HG03097 (cell line): ENCODE measurements around the gene CYP3A5.
"Not testable (repeated sequence)": the region's sequence is repeated elsewhere in the genome, so short reads cannot be mapped to it uniquely, and the experiment has no call there.

Experiments used
- ATAC-seq: cut with Tn5 transposase; IDR thresholded peaks from one replicate; pipeline ENCODE4 v1.9.1; 2021; ENCODE audit not compliant: unreplicated experiment, low FRiP score

The CYP3A5 gene

DNA sequence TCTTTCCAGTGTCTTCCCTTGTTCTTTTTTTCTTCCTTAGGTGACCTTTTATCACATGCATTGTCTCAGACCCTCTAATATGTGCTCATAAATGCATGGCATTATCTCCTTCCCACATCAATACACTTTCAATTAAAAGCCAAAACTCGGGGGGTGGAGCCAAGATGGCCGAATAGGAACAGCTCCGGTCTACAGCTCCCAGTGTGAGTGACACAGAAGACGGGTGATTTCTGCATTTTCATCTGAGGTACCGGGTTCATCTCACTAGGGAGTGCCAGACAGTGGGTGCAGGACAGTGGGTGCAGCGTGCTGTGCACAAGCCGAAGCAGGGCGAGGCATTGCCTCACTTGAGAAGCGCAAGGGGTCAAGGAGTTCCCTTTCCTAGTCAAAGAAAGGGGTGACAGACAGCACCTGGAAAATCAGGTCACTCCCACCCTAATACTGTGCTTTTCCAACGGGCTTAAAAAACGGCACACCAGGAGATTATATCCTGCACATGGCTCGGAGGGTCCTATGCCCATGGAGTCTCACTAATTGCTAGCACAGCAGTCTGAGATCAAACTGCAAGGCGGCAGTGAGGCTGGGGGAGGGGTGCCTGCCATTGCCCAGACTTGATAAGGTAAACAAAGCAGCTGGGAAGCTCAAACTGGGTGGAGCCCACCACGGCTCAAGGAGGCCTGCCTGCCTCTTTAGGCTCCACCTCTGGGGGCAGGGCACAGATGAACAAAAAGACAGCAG lies 6.2 kb upstream of the CYP3A5 start:
- ATAC-seq: not testable (repeated sequence)

DNA sequence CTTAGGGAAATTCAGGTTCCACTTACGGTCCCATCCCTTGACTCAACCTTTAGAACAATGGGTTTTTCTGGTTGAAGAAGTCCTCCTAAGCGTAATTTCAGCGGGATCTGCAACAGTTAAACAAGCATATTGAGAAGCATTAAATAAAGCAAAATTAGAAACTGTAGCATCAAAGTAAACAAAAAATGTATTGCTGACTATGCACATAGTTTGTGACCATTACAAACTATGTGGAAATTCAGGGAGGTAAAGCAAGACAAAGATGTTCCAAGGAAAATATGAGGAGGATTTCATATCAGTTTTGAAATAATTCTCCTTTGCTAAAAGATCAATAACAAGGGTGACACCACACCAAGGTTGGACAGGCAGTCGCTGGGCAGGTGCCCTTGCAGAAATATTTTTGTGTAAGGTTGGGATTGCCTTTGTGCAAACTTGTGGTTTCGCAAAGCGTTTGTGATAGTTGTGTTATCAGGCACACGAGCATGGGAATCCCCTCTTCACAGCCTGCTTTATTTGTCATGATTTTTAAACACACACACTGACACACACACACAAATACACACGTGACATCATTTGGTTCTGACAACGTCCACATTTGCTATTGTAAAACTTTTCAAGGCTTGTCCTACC lies 5.4 kb upstream of the CYP3A5 start:
- no peak for ATAC-seq

DNA sequence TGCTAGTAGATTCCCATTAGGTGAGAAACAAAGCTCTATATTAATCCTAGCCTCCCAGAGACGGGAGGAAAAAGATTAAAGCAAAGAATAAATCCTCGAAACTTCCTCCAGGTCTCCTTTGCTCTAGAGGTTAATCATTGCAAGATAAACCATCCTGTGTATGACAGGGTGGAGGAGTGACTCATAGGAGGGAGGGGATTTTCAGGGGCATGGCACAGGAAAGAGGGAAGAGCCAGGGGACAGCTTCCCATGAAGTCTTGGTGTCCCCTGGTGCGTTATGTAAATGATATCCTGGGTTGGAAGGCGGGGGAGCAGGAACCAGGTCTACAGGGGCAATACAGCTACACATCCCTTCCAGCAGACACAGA lies 780 bp downstream of the CYP3A5 start:
- ATAC-seq: no peak

DNA sequence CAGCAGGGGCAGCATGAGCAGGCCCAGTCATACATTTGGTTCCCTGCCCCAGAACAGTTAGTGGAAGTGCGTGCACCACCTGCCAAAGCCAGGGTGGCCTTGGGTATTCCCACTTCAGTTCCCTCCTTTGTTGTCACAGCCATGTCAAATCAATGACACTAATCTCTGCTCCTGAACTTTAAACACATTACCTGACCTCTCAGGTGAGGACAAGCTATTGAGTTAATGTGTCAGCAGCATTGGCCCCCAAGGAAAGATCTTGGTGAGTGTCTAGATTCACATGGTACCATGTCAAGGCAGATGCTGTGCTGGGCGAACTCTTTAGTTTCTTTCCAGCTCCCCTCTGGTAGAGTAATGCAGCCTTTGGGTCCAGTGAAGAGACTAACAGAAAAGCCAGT lies 2.1 kb downstream of the CYP3A5 start:
- ATAC-seq: no peak

DNA sequence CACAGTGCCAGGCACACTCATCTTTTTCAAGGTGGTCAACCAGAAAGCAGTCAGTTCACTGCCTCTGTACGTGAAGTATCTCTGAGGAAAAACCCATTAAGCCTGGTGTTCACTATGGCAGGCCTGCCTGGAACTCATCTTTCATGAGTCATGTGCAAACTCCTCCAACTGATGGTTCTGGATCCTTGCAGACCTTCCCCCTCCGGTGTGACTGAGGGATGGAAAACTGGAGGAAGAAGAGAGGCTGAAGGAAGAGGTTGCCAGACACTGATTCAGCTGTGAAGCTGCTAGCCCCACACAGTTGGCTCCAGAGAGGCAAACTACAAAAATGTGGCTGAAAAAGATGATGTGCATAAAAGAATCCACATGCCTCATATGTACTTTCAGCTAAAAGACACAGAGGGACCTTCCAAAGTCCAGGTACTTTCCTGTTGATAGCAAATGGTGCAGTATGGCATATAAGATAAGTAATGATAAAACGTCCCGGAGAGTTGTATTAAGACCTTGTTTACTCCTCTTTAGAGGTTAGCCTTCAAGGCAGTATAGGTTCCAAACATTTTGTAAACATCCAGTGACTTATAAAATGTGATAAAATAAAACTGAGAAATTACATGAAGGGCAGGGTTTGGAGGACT lies 2.7 kb downstream of the CYP3A5 start:
- ATAC-seq: no peak

DNA sequence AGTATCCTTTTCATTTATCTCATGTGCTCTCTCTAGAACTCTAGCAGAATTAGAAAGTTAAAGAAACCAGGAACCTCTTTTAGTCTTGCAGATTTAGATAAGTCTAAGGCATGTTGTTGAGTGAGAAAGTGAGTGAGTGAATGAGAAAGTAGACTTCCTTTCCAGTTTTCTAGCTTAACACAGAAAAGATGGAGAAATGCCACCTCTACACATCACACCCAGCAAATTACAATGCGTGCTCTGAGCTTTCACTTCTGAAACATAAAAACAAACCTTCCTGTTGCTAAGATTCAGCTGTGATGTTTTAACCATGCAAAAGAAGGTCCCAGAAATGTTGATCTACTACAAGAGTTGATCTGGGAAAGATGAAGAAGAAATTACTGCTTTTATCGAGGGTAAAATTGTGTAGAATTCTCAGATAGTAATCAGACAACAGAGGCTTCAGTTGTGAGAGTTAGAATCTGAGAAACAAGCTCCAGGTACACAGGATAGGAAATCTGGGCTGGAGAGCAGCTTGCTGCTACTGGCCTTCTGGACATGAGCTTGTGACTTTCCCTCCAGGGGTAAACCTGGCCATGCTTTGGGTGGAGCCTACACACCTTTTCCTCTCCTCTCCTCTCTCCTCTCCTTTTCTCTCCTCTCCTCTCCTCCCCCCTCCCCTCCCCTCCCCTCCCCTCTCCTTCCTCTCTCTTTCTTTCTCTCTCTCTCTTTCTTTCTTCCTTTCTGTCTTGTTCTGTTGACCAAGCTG lies 4.6 kb downstream of the CYP3A5 start:
- no peak for ATAC-seq

DNA sequence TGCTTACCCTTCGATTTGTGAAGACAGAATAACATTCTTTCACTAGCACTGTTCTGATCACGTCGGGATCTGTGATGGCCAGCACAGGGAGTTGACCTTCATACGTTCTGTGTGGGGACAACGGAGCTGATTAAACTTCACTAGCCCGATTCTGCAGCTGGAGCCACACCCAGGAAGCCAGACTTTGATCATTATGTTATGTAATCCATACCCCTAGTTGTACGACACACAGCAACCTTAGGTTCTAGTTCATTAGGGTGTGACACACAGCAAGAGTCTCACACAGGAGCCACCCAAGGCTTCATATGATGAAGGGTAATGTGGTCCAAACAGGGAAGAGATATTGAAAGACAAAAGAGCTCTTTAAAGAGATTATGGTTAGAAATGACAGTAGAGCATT lies 7.2 kb downstream of the CYP3A5 start:
- no peak for ATAC-seq

DNA sequence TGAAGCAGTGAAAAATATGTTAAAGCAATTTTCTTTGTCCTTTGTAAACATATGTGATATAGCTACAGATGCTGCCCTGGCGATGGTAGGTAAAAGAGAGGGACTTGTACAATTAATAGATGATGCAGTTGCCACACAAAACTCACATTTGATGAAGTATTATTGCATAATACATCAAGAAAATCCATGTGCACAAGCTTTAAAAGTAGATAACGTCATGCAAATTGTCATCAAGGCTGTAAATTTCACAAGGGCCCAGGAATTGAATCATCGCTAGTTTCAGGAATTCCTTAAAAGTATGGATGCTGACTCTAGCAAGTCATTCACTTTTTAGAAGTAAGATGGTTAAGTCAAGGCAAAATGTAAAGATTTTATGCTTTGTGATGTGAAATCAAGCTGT lies 10.0 kb downstream of the CYP3A5 start:
- no peak for ATAC-seq

DNA sequence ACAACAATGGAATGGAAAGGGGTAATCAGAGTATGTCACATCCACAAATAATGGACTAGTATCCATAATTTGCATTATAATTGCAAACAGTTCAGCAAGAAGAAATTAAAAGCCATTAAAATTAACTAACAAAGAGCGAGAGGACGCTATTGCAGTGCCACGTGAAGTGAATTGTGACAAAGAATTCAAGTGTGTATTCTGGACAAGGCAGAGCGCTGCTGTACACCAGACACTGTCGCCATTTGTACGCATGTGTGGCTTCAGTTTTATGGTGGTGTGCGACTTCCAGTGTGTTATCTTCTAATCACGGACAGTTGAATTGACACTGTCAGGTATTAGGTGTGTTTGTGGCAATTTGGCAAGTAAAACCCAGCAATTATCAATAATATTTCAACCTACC lies 11.3 kb downstream of the CYP3A5 start:
- no peak for ATAC-seq

DNA sequence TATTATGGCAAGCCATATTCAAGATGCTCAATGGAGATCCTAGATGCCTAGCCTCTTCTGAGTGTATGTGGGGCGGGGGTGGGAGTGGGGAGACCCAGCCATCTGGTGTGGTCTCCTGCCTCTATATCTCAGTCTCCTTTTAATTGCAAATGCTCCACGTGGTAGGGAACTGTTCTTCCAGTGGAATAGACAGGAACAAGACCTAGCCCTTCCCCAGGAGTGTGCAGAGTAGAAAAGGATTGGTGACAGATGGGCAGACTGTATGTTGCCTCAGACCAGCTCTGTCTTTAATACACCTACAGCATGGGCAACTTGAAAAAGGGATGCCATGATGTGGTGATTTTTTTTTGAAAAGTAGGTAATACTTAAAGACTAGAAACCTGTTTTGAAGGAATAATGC lies 12.6 kb downstream of the CYP3A5 start:
- ATAC-seq: no peak

DNA sequence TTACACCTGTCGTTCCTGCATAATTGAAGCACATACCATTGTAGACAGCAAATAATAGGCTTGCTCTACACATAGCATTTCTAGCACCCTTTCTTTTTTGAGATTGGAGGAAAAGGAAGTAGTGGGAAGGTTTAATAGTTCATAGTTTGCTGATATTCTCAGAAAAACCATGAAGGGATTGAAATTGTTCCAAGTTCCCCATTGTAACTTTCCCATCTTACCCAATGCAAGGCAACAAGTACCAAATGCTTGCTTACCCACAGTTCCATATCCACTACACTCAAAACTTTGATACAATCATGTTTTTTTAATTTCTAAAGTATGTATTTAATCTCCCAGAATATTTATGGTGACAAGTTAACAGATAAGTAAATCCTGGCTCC lies 13.8 kb downstream of the CYP3A5 start:
- no peak for ATAC-seq

DNA sequence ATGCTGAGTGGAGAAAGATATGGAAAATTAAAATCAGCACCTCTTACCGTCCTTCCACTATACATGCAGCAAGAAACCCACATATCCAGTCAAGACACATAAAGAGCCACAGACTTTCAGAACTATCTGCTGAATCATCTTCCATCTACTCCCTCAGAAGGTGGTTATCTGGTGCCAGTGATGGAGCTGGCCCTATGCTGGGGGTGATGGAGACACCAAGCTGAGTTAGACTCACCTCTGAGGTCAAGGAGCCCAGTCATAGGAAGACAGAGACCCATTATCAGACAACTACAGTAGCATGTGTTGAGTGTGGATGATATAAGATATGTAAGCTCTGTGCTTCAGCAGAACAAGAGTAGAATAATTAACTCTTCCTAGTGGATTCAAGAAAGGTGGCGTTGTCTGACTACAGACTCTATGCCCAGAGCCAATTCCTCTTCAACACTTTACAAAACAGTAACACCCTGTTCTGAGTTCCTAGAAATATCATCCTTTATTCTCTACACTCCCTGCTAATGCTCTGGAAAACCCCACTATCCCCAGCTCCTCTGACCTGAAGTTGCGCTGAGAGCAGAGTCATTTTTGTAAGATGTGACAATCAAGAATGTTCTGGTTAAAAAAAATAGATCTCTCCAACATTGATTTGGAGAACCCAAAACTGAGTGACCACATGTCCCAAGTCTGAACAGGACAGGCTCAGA lies 14.3 kb downstream of the CYP3A5 start:
- no peak for ATAC-seq

DNA sequence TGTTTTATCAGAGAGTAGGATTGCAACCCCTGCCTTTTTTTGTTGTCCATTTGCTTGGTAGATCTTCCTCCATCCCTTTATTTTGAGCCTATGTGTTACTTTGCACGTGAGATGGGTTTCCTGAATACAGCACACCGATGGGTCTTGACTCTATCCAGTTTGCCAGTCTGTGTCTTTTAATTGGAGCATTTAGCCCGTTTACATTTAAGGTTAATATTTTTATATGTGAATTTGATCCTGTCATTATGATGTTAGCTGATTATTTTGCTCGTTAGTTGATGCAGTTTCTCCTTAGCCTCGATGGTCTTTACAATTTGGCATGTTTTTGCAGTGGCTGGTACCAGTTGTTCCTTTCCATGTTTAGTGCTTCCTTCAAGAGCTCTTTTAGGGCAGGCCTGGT lies 21.9 kb downstream of the CYP3A5 start:
- not testable (repeated sequence) for ATAC-seq

DNA sequence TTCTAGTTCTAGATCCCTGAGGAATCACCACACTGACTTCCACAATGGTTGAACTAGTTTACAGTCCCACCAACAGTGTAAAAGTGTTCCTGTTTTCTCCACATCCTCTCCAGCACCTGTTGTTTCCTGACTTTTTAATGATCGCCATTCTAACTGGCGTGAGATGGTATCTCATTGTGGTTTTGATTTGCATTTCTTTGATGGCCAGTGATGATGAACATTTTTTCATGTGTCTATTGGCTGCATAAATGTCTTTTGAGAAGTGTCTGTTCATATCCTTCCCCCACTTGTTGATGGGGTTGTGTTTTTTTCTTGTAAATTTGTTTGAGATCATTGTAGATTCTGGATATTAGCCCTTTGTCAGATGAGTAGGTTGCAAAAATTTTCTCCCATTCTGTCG lies 25.2 kb downstream of the CYP3A5 start:
- not testable (repeated sequence) for ATAC-seq

DNA sequence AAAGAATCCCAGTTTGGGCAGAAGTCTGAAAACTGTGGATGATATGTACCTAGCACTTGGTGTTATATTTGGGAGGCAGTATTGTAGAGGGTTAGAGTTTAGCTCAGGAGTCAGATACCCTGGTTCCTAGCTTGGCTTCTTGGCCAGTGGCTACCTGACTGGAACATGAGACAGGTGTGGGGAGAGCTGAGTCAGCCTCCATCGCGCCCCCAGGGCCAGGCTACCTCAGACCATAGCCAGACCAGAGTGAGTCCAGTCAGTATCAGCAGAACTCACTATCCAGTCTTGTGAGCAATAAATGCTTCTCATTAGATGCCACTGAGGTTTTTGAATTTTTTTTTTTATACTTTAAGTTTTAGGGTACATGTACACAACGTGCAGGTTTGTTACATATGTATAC lies 26.0 kb downstream of the CYP3A5 start:
- ATAC-seq: no peak

DNA sequence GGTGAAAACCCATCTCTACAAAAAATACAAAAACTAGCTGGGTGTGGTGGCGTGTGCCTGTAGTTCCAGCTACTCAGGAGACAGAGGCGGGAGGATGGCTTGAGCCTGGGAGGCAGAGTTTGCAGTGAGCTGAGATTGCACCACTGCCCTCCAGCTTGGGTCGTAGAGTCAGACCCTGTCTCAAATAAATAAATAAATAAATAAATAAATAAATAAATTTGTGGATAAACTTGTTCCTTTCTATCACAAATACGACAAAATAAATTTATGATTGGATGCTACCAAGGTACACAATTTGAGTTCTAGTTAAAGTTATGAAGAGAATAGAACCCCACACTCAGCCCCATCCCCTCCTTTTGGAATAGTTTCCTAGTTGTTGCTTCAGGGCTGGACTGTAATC lies 26.5 kb downstream of the CYP3A5 start:
- not testable (repeated sequence) for ATAC-seq

DNA sequence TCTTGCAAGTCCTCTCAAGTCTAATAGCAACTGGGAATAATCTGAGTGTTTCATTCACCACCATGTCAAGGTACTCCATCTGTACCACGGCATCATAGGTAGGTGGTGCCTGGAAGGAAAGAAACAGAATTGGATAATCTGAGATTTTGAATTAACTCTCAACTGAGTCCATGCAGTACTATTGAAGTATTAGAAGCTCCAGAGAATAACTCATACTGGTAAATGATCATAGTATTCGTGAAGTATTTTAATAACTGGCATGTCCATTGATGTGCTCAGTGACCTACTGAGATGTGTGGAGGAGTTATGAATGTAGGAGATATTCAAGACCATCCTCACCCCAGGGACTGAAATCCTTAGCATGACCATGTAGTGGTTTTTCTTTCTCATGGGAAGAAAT lies 27.1 kb downstream of the CYP3A5 start:
- ATAC-seq: no peak

DNA sequence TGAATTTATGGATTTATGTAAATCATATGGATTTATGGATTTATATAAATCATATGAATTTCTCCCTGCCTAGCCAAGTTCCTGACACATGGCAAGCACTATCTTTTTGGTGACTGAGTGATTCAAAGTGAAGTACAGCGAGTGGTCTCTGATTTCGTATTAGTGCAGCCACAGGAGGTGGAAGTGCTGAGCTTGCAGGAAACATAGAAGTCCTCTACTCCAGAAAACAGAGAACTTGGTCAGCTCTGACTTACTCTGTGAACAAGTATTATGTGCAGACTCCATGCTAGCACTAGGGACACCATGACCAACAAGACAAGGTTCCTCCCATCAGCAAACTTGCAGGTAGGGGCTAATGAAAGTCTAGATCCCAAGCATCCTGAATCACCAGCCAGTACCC lies 28.5 kb downstream of the CYP3A5 start:
- ATAC-seq: no peak

DNA sequence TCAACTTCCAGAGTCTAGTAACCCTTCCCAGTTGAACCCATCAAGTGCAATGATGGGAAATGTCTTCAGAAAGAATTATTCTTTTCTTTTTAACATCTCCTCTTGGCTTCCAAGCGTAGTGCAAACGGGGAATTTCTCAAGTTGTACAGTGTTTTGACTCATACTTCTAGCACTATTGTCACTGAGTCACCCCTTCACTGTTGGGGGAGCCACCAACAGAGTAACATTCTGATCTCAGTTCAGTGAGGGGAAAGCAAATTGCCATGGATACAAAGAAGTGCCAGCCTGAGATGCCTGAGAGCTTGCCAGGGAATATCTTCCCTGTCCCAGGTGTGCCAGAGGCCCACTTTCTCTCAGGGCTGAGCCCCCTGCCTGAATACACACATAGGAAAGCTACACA lies 31.0 kb downstream of the CYP3A5 start:
- ATAC-seq: no peak

DNA sequence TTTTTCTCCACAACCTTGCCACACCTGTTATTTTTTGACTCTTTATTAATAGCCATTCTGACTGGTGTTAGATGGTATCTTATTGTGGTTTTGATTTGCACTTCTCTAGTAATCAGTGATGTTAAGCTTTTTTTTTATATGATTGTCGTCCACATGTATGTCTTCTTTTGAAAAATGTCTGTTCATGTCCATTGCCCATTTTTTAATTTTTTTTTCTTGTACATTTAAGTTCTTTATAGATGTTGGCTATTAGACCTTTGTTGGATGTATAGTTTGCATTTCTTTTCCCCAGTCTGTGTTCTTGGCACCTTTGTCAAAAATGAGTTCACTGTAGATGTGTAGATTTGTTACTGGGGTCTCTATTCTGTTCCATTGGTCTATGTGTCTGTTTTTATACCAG lies 34.2 kb downstream of the CYP3A5 start:
- ATAC-seq: no peak

DNA sequence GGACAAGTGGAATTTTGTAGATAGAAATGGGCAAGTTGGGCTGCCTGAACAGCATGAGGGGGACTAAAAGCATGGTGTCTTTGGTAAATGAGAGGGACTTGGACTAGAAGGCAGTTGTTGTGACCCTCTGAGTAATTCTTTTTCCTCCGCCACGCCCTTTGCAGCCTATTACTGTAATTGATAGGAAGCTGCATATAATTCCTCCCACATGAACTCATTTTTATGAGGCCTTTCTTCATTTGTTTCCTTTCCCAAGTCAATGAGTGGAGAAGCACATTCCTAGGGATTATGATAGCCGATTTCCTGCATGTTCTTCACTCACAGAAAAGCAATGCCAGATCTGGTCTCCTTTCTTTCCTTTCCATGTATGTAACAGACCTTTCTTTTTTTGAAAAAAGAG lies 35.4 kb downstream of the CYP3A5 start:
- ATAC-seq: no peak
